ENCODE results near the gene CROCC2.
"Not testable (repeated sequence)": the region's sequence is repeated elsewhere in the genome, so short reads cannot be mapped to it uniquely, and the experiment has no call there.

Gene CROCC2

DNA sequence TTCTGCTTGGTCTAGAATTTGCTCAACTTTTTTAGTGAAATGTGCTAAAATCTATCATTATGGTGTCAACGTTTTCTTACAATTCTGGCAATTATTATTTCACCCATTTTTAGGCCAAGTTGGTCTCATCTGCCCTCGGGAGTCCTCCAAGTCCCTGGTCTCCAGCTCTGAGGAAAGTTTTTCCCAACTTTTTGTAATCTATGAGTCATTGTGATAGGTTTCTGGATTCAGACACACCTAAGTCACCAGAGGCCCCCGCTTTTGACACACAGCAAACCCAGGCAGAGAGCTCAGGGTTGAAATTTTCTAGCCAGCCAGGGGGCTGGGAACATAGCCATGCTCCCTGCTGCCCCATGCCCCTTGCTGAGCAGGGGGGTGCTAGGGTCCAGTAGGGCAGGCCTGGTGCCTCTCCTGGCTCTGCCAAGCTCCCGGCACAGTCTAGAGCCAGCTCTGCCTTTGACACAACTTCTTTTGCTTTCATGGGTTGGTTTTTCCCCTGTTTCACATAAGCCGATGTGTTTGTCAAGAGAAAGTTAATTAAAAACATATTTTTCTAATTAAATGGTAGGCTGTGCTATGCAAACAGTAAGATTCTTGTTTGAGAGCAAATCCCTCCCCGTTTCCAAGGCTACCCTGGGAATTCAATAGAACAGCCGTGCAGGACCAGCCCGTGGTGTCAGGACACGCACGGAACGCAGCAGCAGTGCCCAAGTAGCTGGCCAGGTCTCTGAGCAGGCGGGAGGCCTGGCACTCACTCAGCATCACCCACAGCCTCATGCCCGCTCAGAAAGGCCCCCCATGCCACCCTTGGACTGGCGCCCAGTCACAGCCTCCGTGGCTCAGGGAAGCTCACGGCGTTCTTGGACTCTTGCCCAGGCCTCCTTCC is 66.7 kb downstream of the CROCC2 start:
- no peak for DNase-seq

DNA sequence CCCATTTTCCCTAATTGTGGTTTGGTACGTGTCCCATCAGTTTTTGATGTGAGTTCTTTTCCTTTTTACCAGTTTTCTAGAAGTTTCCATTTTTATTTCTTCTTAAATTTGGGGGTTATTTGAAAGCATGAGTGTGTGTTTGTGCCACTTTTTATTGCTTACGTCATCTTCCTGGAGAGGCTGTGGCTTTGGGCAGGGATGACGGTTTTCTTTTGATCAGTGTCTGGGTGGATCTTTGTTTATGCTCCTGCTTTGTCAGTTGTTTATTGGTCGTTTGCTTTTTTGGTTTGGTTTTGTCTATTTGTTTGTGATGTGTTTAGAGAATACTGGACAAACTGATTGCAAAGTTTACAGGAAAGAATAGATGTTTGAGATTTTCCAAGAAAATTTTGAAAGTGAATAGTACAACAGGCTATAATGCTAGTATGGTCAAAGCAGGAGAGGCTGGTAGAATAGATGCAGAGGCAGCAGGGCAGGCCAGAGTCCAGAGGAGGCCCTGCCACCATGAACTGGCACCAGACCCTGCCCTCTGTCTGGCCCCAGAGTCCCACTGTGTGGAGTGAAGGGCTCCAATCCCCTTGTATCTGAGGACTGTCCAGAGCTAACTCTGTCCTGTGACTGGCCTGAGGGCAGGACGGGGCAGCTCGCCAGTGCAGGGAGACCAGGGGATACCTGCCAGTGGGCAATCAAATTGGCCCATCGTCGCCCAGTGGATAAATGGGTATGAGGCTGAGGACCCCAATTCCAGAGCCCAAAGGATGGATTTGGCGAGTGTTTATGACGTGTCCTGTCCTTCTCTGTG is 68.8 kb downstream of the CROCC2 start:
- no peak for DNase-seq

DNA sequence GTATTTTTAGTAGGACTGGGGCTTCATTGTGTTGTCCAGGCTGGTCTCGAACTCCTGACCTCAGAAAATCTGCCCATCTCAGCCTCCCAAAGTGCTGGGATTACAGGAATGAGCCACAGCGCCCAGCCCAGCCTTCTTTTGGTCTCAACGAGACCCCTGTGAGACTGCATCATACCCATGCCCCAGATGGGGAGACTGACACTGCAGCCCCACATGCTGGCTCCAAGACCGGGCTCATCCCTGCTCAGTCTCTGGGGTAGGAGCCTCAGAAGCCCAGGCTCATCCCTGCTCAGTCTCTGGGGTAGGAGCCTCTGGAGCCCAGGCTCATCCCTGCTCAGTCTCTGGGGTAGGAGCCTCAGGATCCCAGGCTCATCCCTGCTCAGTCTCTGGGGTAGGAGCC is 69.8 kb downstream of the CROCC2 start:
- DNase-seq, result not testable (repeated sequence)

DNA sequence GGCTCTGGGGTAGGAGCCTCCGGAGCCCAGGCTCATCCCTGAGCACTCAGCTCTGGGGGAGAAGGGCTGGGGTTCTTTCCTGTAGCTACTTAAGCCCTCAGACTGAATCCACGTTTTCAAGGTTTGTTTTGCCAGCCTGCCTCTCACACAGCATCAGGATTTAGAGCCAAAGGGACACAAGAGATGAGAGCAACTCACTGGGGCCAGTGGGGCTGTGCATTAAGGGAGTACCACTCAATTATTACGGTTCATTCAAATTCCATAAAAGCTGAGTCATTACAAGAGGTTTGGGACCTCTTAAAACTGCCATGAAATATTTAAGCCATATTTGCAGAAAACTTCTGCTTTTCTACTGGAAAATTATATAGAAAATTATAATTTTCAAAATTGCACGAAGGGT is 75.1 kb downstream of the CROCC2 start:
- no peak for DNase-seq

DNA sequence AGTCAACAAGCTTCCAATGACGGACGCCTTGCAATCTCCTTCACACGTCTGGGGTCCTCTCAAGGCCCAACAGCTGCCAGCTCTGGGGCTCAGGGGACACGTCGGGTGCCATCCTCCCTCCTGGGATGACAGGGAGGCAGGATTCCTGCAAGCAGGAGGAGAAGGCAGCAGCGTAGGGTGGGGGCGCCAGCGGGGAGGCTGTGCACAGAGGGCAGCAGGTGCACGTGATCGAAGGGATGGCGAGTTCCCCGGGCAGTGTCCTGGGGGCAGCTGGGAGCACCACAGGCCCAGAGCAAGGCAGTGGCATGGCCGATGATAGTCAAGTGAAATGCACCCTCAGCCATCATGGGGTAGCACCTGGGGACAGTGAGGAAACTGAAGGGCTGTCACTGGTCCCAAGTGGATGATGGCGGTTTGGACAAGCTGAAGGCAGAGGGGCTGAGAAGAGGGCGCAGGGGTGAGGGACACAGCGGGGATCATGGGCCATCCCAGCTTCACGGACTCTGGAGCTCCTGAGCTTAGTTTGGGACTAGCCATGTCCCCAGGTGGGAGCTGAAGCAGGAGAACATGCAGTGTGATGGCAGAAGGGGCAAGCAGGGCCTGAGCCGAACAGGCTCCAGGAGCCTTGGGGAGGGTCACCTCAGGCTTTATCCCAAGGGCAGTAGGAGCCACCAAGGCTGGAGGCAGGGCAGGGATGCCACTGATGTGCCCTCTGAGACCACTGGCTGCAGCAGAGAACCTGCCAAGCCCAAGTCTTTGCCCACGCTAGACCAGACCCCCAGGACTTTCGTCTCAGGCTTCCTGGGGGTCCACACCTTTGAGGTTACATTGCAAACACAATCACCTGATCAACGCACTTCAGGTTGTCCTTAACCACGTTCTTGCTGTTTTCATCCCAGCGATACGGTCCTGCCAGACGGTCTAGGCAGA is 76.0 kb downstream of the CROCC2 start:
- DNase-seq, result no peak

DNA sequence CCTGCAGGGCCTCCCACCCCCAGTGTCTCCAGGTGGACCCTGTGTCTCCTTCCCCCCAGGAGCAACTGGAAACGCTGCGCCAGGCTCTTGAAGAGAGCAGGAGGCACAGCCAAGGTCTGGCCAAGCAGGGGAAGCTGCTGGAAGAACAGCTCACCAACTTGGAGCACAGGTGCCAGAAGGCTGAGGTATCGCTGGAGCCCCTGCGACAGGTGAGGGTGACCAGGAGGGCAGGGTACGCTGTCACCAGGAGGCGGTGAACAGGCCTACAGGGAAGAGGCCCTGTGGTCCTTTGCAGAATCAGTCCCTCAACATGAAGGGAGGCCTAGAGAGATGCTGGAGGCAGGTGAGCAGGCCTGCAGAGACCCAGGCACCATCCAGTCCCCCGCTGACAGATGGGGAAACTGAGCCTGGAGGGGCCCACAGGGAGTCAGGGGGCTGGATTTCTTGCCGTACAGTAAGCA is 76.7 kb downstream of the CROCC2 start:
- no peak for DNase-seq

DNA sequence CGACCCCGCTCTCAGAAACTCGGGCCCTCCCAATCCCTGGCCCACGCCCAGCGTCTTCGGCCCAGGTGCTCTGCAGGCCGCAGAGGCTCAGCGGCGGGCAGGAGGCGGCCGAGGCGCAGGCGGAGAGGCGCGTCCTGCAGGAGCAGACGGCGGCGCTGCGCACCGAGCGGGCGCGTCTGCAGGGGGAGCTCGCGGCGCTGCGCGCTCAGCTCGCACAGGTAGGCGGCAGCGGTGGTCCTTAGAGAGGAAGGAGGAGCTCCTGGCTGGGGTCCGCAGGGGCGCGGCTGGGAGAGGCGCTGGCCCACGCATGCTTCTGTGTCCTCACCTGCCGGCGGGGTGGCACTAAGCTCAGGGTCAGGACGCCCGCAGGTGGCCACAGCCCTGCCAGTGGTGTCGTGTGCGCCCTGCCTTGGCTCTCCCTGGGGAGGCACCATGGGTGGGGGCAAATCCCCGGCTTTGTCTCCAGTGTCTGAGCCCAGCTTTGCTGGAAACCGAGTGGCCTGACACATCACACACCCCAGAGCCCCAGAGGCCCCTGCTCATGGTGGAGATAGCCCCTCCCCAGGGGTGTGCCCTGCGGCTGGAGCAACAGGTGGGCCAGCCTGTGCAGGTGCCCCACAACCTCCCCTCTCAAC is 77.3 kb downstream of the CROCC2 start:
- DNase-seq, result peak in 1 of 4 experiments; percentile 54

DNA sequence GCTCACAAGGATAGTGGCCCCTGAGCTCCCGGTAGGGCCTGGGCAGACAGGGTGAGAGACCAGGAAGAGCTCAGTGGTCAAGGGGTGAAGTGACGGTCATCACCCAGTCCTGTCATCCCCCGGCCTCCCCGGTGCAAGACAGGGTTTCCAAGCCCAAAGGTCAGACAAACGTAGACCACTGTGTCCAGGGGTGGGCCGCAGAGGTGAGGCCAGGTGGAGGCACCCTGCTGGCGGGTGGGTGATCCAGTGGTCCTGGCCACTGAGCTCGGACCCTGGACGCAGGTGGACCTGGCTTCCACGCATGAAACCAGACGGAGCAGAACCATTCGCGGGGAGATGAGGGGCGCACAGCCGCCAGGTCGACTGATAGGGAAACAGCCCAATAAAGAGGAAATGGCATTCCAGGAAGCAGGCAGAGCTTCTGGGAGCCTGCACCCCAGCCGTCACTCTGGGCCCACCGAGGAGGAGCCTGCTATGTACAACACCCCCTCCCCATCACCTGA is 77.9 kb downstream of the CROCC2 start:
- no peak for DNase-seq

DNA sequence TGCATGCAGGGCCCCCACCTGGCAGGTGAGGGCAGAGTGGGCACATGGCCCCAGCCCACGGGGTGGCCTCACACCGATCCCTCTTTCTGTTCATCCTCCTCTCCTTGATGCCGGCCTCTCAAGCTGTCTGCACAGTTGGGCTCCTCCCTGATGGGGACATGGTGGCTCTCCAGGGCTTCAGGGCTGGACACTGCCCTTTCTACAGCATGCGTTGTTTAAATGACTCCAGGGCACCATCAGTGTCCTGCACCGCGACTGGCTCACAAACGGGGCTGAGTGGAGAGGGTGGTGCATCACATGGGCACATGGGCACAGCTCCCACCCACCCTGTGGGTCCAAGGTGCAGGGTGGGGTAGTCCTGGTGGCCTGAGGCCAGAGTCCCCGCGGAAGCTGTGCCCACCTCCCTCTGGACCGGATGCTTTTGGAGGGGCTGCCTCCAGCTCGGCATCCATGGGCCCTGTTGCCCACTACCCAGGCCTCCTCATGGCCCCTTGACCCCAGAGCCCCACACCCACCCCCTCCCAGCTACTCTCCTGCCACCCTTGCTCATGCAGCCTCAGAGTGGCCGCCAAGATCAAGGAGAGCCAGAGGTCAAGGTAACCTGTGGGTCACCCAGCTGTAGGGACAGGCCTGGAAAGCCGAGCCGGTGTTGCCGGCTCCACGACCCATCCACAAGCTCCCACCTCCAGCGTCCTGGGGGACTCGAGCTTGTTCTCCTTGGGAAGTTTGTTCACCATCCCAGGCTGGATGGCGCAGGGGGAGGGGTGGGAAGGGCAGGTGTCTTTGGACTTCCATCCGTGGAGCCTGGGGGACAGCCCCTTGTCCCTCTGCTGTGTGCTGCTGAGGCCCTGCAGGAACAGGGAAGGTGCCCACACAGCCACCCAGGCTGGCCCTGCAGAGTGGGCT is 80.0 kb downstream of the CROCC2 start:
- no peak for DNase-seq

DNA sequence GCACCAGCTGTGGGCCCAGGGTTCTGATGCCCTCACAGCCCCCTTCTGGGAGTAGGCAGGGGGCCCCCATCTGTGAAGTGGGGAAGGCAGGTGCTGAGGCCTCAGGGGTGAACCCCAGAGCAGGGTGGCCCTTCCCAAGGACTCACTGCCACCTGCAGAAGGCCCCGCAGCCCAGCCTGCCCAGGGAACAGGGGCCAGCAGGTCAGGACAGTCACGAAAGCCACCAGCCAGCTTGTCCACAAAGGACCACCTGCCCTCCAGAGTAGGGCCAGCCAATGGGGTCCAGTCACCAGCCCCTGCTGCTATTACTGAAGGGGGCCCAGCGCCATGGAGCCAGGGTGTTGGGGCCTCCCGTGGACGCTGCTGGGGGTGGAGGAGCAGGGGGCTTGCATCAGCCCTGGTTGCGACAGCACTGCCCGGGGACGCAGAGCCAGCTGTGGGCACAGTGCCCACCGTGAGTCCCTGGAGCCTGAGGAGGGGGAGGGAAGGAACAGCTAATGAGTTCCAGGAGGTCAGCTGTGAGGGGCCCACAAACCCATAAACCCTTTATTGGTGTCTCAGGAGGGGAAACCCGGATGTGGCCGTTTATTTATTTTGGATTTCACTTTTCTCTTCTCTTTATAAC is 80.8 kb downstream of the CROCC2 start:
- no peak for DNase-seq

DNA sequence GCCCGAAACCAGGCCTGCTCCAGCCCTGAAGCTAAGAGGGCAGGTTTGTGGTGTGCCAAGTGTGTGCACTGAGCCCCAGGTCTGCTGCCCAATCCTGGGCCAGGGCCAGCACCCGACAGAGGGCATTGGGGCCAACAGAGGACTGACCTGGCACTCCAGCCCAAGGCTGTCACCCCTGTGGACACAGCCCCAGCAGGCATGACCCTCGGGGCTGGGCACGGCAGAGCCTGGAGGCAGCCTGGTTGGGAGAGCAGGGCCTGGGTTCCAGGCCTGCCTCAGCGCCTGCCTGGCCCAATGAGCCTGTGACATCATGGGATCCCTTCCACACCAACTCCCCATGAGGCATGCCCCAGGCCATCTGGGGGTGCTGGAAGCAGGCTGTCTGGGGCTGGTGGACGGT is 81.5 kb downstream of the CROCC2 start:
- DNase-seq, result no peak

DNA sequence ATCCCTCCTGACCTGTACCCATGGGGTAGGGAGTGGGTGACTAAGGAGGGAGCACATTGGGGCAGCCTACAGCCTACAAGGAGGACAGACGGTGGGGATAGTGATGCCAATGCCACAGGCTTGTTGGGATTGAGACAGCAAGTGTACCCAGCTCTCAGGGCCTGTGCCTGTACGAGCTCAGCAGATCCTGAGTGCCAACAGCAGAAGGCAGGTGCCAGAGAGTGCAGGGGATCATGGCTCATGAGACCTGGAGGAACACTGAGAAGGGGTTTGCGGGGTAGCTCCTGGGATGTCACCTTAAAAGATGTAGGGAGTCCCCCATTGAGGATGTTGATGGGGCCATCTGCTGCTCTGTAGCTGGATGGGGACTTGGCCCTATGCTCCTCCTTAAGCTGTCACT is 82.0 kb downstream of the CROCC2 start:
- no peak for DNase-seq

DNA sequence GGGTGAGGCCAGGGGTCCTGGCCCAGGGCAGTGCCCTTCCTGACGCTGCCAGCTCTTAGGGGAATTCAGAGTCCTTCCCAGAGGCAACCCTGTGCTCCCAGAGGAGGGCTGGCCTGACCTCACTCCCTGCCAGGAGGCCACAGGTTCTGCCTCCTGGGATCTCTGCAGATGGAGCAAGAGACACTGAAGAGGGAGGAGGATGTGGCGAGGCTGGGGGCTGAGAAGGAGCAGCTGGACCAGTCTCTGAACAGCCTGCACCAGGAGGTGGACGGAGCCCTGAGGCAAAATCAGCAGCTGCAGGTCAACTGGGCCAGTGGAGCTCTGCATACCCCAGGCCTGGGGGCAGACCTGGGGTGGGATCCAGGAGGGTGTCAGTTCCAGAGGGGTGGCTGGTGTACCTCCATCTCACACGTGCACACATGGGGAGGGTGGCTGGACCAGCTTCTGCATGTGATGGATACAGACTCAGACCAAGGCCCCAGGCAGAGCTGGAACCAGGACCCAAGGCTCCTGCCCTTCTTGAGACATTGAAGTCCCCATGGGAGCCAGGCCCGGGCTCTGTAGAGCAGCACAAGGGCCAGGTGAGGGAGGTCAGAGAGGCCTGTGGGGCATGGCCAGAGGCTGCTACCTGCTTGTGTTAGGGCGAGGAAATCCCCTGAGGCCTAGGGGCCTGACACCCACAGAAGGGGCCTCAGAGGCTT is 82.6 kb downstream of the CROCC2 start:
- no peak for DNase-seq

DNA sequence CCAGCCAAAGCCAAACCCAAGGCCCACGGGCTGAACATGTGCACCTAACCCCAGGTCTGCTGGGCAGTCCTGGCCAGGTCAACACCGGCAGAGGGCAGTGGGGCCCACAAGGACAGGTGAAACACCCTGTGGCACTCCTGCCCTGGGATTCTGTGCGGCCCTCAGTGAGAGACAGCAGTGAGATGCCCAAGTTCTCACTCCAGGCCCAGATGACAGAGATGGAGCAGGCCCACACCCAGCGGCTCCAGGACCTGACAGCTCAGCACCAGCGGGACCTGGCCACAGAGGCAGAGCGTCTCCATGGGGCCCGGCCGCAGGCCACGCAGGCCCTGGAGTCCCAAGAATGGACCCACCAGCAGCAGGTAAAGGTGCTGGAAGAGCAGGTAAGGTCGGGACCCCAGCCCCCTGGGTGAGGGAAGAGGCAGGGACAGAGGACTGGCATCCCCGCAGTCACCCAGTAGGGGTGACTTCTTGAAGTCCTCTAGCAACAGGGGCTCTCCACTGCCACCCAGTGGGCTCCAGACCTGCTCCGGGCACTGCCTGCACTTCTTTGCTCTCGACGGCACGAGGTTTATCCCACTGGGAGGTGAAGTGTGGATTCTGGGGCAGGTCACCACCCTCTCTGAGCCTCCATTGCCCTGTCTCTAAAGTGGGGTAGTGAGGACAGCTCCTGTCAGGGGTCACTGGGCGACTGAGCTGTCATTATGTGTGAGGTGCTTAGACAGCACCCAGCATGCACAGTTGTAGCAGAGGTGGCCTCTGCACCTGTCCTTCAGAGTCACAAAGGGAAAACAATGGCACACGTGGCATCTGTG is 83.5 kb downstream of the CROCC2 start:
- DNase-seq, result no peak

DNA sequence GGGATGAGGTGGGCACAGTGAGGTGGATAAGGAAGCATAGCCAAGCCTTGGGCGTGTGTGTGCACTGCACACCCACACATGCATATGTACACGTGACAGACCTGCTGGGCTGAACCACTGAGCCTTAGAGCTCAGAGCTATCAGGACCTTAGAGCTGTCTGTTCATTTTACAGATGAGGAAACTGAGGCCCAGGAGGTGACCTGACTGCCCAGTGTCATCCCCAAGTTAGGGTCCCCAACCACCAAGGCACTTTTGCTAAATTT is 84.1 kb downstream of the CROCC2 start:
- DNase-seq, result no peak

DNA sequence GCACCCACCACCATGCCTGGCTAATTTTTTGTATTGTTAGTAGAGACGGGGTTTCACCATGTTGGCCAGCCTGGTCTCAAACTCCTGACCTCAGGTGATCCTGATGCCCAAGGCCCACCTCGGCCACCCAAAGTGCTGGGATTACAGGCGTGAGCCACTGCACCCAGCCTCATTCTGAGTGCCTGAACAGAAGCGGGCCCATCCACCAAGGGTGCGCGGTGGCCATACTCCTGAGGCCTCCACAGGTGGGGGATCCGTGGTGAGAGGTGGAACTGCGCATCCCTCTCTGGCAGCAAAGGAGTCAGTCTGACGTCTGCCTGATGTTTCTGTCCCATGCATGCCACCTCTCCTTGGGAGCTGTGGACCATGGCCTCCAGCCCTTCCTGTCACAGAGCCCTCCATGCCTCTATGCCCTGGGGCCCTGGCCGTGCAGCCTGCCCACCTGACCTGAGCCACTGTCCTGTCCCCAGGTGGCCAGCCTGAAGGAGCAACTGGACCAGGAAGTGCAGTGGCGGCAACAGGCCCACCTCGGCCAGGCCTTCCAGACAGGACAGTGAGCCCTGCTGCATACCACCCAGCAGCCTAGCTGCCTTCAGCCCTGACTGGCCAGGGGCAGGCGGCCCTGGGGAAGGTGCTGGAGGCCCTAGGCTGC is 84.7 kb downstream of the CROCC2 start:
- no peak for DNase-seq

DNA sequence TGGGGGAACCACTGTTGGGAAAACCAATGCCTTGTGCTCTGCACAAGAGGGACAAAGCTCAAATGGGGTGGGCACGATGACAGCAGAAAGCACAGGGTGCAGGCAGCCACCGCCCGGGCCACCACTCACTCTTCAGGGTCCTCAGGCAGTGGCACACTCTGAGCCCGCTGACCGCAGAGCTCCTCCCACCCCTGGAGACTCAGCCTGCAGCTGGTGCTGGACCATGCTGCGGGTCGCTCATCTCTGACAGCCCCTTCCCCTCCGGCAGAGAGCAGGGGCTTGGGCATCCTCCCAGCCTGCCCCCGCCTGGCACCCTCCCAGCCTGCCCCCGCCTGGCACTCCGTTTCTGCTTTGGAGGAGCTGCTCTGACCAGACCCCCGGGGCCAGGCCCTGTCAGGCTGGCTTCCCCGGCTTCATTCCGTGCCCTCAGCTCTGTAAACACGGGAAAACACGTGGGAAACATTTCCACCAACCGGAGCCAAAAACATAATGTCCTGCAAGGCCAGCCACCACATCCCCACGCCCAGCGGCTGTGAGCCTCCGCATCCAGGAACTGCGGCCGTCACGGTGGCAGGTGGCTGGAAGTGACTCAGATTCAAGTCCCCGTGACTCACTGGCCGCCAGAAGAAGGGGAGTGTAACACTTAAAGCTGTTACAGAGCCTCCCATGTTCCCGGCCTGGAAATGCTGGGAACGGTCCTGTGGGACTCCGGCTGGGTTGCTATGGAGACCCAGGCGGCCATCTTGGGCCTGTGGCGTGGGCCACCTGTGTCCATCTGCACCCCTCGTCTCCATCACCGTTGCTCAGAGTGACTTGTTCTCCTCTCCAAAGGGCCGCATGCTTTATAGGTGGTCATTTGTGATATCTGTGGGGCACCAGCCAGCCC is 85.5 kb downstream of the CROCC2 start:
- DNase-seq, result no peak

Measured in activated naive CD4-positive, alpha-beta T cell (primary cell).